Astrocyte of the spinal cord (primary cell): Measurements from ENCODE around the gene TBPL1.
"Not testable (repeated sequence)": the region's sequence is repeated elsewhere in the genome, so short reads cannot be mapped to it uniquely, and the experiment has no call there.

ENCODE experiments used
- DNase-seq: peaks from one replicate; pipeline ENCODE4 v3.0.0; 2011; ENCODE audit warnings: low read depth, low spot score
- H3K4me3 ChIP-seq: 2 replicates; pipeline ENCODE4 v1.5.1; 2011; ENCODE audit warnings: low read depth, mild to moderate bottlenecking, low read length, moderate library complexity
- CTCF ChIP-seq: IDR thresholded peaks from 2 replicates; pipeline ENCODE4 v1.5.1; 2012; ENCODE audit warnings: low read depth, mild to moderate bottlenecking, low read length, inconsistent platforms
- in situ Hi-C: cut with HindIII; loops from 2 replicates; pipeline ENCODE4 v1.10.0; 2017; ENCODE audit warnings: low sequenced_read_pairs

Gene TBPL1

GRCh38 chr6:133919362-133919761 is 33.7 kb upstream of the TBPL1 start:
- in situ Hi-C loops = no loop called here
- DNase-seq = no peak
- H3K4me3 ChIP-seq = no peak overlapping the region
- no peak for TF ChIP-seq CTCF

- peak; percentile 92 for TF ChIP-seq CTCF
- DNase-seq = peak; percentile 79
- no peak overlapping the region for H3K4me3 ChIP-seq
- in situ Hi-C loops = no loop called here
Observed at GRCh38 chr6:133921249-133921859, 31.7 kb upstream of the TBPL1 start.

GRCh38 chr6:133923938-133924593 is 29.0 kb upstream of the TBPL1 start:
- H3K4me3 ChIP-seq = no peak overlapping the region
- TF ChIP-seq CTCF = peak; percentile 79
- peak; percentile 85 for DNase-seq
- in situ Hi-C loops = no loop called here

GRCh38 chr6:133931221-133931620 is 21.8 kb upstream of the TBPL1 start:
- DNase-seq, in situ Hi-C loops, H3K4me3 ChIP-seq: not testable (repeated sequence)

- in situ Hi-C loops, H3K4me3 ChIP-seq, DNase-seq: not testable (repeated sequence)
Observed at GRCh38 chr6:133936352-133936751, 16.7 kb upstream of the TBPL1 start.

- DNase-seq = no peak
- H3K4me3 ChIP-seq = no peak overlapping the region
- in situ Hi-C loops = no loop called here
- TF ChIP-seq CTCF = no peak
Observed at GRCh38 chr6:133937909-133938308, 15.1 kb upstream of the TBPL1 start.

- TF ChIP-seq CTCF = no peak
- no peak overlapping the region for H3K4me3 ChIP-seq
- no peak for DNase-seq
- in situ Hi-C loops = no loop called here
Observed at GRCh38 chr6:133938533-133938932, 14.5 kb upstream of the TBPL1 start.
